PC-9 (cell line): Measurements from ENCODE around the gene RET. TPM values are rescaled to one million over a fixed set of nuclear protein-coding genes. Genes with fewer than 3 reads are reported as not detected.

Experiments used
- BruUV-seq: library from RNA; stranded (reverse); fragments of 400-500 nt; replicated peaks from 2 replicates; lab custom pipeline; 2021; lab: Mats Ljungman, UMichigan
- CTCF ChIA-PET: fragments of 300-600 bp; sonication (Branson Sonifier 250); formaldehyde crosslinking; loops from one replicate; lab custom pipeline; 2022; ENCODE audit warnings: antibody characterized with exemption; lab: Charles Lee
- POLR2A ChIA-PET: fragments of 300-600 bp; sonication (Branson Sonifier 250); formaldehyde crosslinking; loops from one replicate; lab custom pipeline; 2022; ENCODE audit warnings: antibody characterized with exemption; ENCODE audit not compliant: unreplicated experiment; lab: Charles Lee
- DNase-seq, 2 experiments: peaks; one replicate each; pipeline versions ENCODE4 v3.0.0 to v3.0.0-alpha.2; 2015 to 2022; ENCODE audit warnings: mixed read lengths in 1 of 2
- H2AFZ ChIP-seq: fragments of 200-600 bp; sonication (generic); 2 replicates; pipeline ENCODE4 v1.8.1; 2017; ENCODE audit warnings: antibody characterized with exemption
- H3F3A ChIP-seq: fragments of 200-600 bp; sonication (generic); 2 replicates; pipeline ENCODE4 v1.8.1; 2017; ENCODE audit warnings: antibody characterized with exemption, mild to moderate bottlenecking, low read depth; ENCODE audit not compliant: insufficient read depth
- H3K27ac ChIP-seq: fragments of 200-600 bp; sonication (generic); 2 replicates; pipeline ENCODE4 v1.6.1; 2016; ENCODE audit warnings: mixed run types
- H3K27me3 ChIP-seq: fragments of 200-600 bp; sonication (generic); 2 replicates; pipeline ENCODE4 v1.6.1; 2016; ENCODE audit warnings: low read depth, mixed run types; ENCODE audit not compliant: insufficient read depth
- H3K36me3 ChIP-seq: fragments of 200-600 bp; sonication (generic); 2 replicates; pipeline ENCODE4 v1.6.1; 2016; ENCODE audit warnings: low read depth, mixed run types
- H3K4me1 ChIP-seq: fragments of 200-600 bp; sonication (generic); replicated peaks from 2 replicates; pipeline ENCODE4 v1.6.1; 2016; ENCODE audit warnings: mixed run types; ENCODE audit not compliant: insufficient read depth
- H3K4me2 ChIP-seq: fragments of 200-600 bp; sonication (generic); 2 replicates; pipeline ENCODE4 v1.6.1; 2017; ENCODE audit warnings: mixed run types
- H3K4me3 ChIP-seq: fragments of 200-600 bp; sonication (generic); 2 replicates; pipeline ENCODE4 v1.6.1; 2016; ENCODE audit warnings: mixed run types
- H3K79me2 ChIP-seq: fragments of 200-600 bp; sonication (generic); 2 replicates; pipeline ENCODE4 v1.6.1; 2017; ENCODE audit warnings: low read depth, mixed run types
- H3K9me2 ChIP-seq: fragments of 200-600 bp; sonication (generic); 2 replicates; pipeline ENCODE4 v1.8.1; 2017; ENCODE audit warnings: mild to moderate bottlenecking; ENCODE audit not compliant: insufficient read depth
- H3K9me3 ChIP-seq: fragments of 200-600 bp; sonication (generic); 2 replicates; pipeline ENCODE4 v1.8.1; 2016; ENCODE audit warnings: low read depth; ENCODE audit not compliant: insufficient read depth
- H4K20me1 ChIP-seq: fragments of 200-600 bp; sonication (generic); 2 replicates; pipeline ENCODE4 v1.8.1; 2017; ENCODE audit not compliant: insufficient read depth
- EZH2 ChIP-seq: fragments of 200-600 bp; sonication (generic); IDR thresholded peaks from 2 replicates; pipeline ENCODE4 v1.8.0; 2017; ENCODE audit warnings: antibody characterized with exemption, low read depth
- intact Hi-C: fragments of 100-400 bp; cut with micrococcal nuclease; formaldehyde crosslinking; loops from one replicate; pipeline ENCODE4 v1.10.0; 2022; ENCODE audit not compliant: unreplicated experiment
- total RNA-seq: library from RNA; stranded (reverse); gene quantifications from 2 replicates; pipeline ENCODE4 v1.2.3, GENCODE V29; 2021
- TF ChIP-seq, protein P1 (sequence below): fragments of 200-600 bp; sonication (generic); conservative IDR thresholded peaks from 2 replicates; pipeline ENCODE4 v1.6.1; 2017; ENCODE audit warnings: mixed run types, antibody characterized with exemption, mild to moderate bottlenecking, moderate library complexity

The RET gene
- total RNA-seq, 1 experiment from 2014 or later, result not detected

DNA sequence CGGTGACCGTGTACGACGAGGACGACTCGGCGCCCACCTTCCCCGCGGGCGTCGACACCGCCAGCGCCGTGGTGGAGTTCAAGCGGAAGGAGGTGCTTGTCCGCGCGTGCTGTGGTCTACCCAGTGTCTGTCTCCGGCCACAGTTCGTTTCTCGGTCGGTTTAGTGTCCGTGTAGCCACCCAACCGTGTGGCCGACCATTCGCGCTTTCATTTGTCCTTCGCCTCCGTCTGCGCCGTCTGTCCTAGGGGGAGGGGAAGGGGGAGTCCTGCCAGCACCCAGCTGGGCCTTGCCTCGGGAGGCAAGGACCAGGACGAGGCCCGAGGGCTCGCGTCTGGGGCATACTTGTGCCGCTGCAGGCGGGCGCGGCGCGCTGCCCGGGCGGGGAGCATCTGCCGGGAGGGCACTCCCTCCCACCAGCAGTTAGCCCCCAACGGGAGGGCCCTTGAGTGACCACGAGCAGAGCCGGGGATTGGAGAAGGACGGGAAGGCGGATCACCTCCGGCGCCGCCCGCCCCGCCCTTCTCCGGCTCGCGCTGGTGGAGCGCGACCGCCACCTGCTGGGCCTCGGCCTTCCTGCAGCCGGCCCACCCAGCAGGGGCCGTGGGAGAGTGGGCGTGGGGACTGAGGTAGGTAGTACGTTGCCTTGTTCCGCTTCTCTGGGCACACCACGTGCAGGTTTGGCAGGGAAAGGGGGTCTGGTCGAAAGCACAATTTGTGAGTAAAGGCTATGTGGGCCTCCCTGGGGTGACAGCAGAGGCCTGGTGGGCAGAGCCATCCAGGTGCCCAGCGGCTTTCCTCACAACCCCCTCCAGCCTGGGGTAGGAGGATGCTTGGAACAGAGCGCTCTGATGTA lies 28.5 kb downstream of the RET start:
- intact Hi-C loops, result loop anchor here (1.0 to 10.0 kb wide), 2 partner anchors 99 to 239 kb away; no protein-coding TSS in a partner anchor
- Histone ChIP-seq H3K27ac (no peak overlapping the region), H3K27me3 (peaks cover 7% of the 10 kb centered on the region; the same call in 1 of the 2 replicates), H2AFZ (peak overlapping the region; percentile 72), H3K9me3 (no peaks in the 10 kb centered on the region), H3K4me1 (0 out of 2 replicates have a peak, but pooled peaks cover 4% of the 10 kb centered on the region), H3K4me3 (peak overlapping the region; percentile 53; the same call in 1 of the 2 replicates), H4K20me1 (no peaks in the 10 kb centered on the region), H3K36me3 (no peaks in the 10 kb centered on the region), H3K79me2 (no peaks in the 10 kb centered on the region), H3K4me2 (peak overlapping the region; percentile 89), H3K9me2 (no peaks in the 10 kb centered on the region), H3F3A (no peaks in the 10 kb centered on the region; the same call in 1 of the 2 replicates)
- TF ChIP-seq, protein P1, sequence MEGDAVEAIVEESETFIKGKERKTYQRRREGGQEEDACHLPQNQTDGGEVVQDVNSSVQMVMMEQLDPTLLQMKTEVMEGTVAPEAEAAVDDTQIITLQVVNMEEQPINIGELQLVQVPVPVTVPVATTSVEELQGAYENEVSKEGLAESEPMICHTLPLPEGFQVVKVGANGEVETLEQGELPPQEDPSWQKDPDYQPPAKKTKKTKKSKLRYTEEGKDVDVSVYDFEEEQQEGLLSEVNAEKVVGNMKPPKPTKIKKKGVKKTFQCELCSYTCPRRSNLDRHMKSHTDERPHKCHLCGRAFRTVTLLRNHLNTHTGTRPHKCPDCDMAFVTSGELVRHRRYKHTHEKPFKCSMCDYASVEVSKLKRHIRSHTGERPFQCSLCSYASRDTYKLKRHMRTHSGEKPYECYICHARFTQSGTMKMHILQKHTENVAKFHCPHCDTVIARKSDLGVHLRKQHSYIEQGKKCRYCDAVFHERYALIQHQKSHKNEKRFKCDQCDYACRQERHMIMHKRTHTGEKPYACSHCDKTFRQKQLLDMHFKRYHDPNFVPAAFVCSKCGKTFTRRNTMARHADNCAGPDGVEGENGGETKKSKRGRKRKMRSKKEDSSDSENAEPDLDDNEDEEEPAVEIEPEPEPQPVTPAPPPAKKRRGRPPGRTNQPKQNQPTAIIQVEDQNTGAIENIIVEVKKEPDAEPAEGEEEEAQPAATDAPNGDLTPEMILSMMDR, result peak; percentile 99
- no peak for TF ChIP-seq EZH2
- POLR2A ChIA-PET, result no interaction called here
- CTCF ChIA-PET, result no interaction called here
- BruUV-seq, result no TSS peak
- peak in 1 of 2 experiments; percentile 79 for DNase-seq

DNA sequence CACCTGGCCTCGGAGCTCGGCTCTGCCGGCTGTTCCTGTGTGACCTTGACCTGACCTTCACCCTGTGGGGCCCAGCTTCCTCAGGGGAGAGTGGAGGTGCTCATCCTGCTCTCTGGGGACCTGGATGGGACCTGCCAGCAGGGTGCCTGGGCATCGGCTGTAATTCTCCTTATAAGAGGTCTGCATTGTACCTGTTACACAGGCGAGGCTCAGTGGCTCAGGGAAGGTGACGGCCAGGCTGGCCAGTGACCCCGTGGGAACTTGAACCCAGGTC lies 29.0 kb downstream of the RET start:
- Histone ChIP-seq H3K4me2 (peak overlapping the region; percentile 89), H2AFZ (no peak overlapping the region)
- intact Hi-C loops, result loop anchor here (1.0 to 10.0 kb wide), 2 partner anchors 99 to 240 kb away; no protein-coding TSS in a partner anchor

More for the DNA sequence above, 29.0 kb downstream of the RET start:
- Histone ChIP-seq H3K4me1 (peaks cover 8% of the 10 kb centered on the region; the same call in 1 of the 2 replicates), H3K27me3 (peaks cover 7% of the 10 kb centered on the region; the same call in 1 of the 2 replicates), H3F3A (no peaks in the 10 kb centered on the region; the same call in 1 of the 2 replicates), H3K79me2 (no peaks in the 10 kb centered on the region), H3K9me3 (no peaks in the 10 kb centered on the region), H3K36me3 (no peaks in the 10 kb centered on the region), H3K4me3 (no peak overlapping the region), H3K27ac (no peak overlapping the region), H3K9me2 (no peaks in the 10 kb centered on the region), H4K20me1 (no peaks in the 10 kb centered on the region)
- BruUV-seq, result no TSS peak
- DNase-seq, result no peak
- ChIA-PET POLR2A (no interaction called here), CTCF (no interaction called here)
- TF ChIP-seq, protein P1, result no peak
- no peak for TF ChIP-seq EZH2
